Esophagus squamous epithelium (tissue), 4 donors: ENCODE results near the gene MICAL3.

ENCODE experiments used
- POLR2A ChIP-seq, 4 donors: fragments of 450-650 bp; IDR thresholded peaks; one replicate each; pipeline ENCODE4 v1.6.1; 2017; ENCODE audit warnings: antibody characterized with exemption in 4 of 4, mild to moderate bottlenecking in 4 of 4, moderate library complexity in 3 of 4
- TF ChIP-seq, protein P1 (sequence below), 6 experiments: fragments of 450-650 bp in 4 of 6; fragments of 200-600 bp in 2 of 6; sonication (generic) in 2 of 6; IDR thresholded peaks; one replicate each; pipeline ENCODE4 v1.5.1; 2016 to 2019; ENCODE audit warnings: antibody characterized with exemption in 6 of 6, mild to moderate bottlenecking in 4 of 6, moderate library complexity in 4 of 6

GRCh38 chr22:17753401-17753989, 270.9 kb downstream of the MICAL3 start:
- no peak for TF ChIP-seq POLR2A (IDR thresholded peaks at IDR 0.05)
- TF ChIP-seq, protein P1, sequence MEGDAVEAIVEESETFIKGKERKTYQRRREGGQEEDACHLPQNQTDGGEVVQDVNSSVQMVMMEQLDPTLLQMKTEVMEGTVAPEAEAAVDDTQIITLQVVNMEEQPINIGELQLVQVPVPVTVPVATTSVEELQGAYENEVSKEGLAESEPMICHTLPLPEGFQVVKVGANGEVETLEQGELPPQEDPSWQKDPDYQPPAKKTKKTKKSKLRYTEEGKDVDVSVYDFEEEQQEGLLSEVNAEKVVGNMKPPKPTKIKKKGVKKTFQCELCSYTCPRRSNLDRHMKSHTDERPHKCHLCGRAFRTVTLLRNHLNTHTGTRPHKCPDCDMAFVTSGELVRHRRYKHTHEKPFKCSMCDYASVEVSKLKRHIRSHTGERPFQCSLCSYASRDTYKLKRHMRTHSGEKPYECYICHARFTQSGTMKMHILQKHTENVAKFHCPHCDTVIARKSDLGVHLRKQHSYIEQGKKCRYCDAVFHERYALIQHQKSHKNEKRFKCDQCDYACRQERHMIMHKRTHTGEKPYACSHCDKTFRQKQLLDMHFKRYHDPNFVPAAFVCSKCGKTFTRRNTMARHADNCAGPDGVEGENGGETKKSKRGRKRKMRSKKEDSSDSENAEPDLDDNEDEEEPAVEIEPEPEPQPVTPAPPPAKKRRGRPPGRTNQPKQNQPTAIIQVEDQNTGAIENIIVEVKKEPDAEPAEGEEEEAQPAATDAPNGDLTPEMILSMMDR (IDR thresholded peaks at IDR 0.05) = no peak
